HTERT RPE-1 (cell line): ENCODE measurements around the gene IGF2BP3.
"Not testable (repeated sequence)": the region's sequence is repeated elsewhere in the genome, so short reads cannot be mapped to it uniquely, and the experiment has no call there.

Experiments used
- in situ Hi-C: fragments of 300-500 bp; cut with MboI; formaldehyde crosslinking; loops from 4 replicates; pipeline ENCODE4 v1.14.3; 2020; ENCODE audit warnings: low sequenced_read_pairs

IGF2BP3 gene

GRCh38 chr7:23426876-23427275 is 43.4 kb downstream of the IGF2BP3 start:
- in situ Hi-C loops = no loop called here

GRCh38 chr7:23422909-23423308 is 47.4 kb downstream of the IGF2BP3 start:
- in situ Hi-C loops = no loop called here

GRCh38 chr7:23422384-23422783 is 47.9 kb downstream of the IGF2BP3 start:
- in situ Hi-C loops = no loop called here

GRCh38 chr7:23419845-23420244 is 50.4 kb downstream of the IGF2BP3 start:
- in situ Hi-C loops = no loop called here

- in situ Hi-C loops = no loop called here
Observed at GRCh38 chr7:23419160-23419559, 51.1 kb downstream of the IGF2BP3 start.

GRCh38 chr7:23418046-23418445 is 52.2 kb downstream of the IGF2BP3 start:
- in situ Hi-C loops = no loop called here

GRCh38 chr7:23415198-23415597 is 55.1 kb downstream of the IGF2BP3 start:
- in situ Hi-C loops = no loop called here

GRCh38 chr7:23410446-23411183 is 59.7 kb downstream of the IGF2BP3 start:
- in situ Hi-C loops = no loop called here

- in situ Hi-C loops = not testable (repeated sequence)
Observed at GRCh38 chr7:23406564-23406963, 63.7 kb downstream of the IGF2BP3 start.

GRCh38 chr7:23405240-23405618 is 65.1 kb downstream of the IGF2BP3 start:
- in situ Hi-C loops = no loop called here

GRCh38 chr7:23404546-23405239 is 65.6 kb downstream of the IGF2BP3 start:
- in situ Hi-C loops = no loop called here

- in situ Hi-C loops = no loop called here
Observed at GRCh38 chr7:23403970-23404369, 66.3 kb downstream of the IGF2BP3 start.

GRCh38 chr7:23398090-23398489 is 72.2 kb downstream of the IGF2BP3 start:
- in situ Hi-C loops = not testable (repeated sequence)

GRCh38 chr7:23397241-23397640 is 73.0 kb downstream of the IGF2BP3 start:
- in situ Hi-C loops = no loop called here

GRCh38 chr7:23396222-23397015 is 73.9 kb downstream of the IGF2BP3 start:
- in situ Hi-C loops = no loop called here

- in situ Hi-C loops = no loop called here
Observed at GRCh38 chr7:23394488-23395171, 75.7 kb downstream of the IGF2BP3 start.

- in situ Hi-C loops = no loop called here
Observed at GRCh38 chr7:23393636-23394035, 76.7 kb downstream of the IGF2BP3 start.

- in situ Hi-C loops = no loop called here
Observed at GRCh38 chr7:23389701-23390100, 80.6 kb downstream of the IGF2BP3 start.

GRCh38 chr7:23387583-23387982 is 82.7 kb downstream of the IGF2BP3 start:
- in situ Hi-C loops = no loop called here

GRCh38 chr7:23385140-23385539 is 85.2 kb downstream of the IGF2BP3 start:
- in situ Hi-C loops = no loop called here

- in situ Hi-C loops = no loop called here
Observed at GRCh38 chr7:23383225-23383624, 87.1 kb downstream of the IGF2BP3 start.
